ENCODE results near the gene ZNF493.

Gene ZNF493

DNA sequence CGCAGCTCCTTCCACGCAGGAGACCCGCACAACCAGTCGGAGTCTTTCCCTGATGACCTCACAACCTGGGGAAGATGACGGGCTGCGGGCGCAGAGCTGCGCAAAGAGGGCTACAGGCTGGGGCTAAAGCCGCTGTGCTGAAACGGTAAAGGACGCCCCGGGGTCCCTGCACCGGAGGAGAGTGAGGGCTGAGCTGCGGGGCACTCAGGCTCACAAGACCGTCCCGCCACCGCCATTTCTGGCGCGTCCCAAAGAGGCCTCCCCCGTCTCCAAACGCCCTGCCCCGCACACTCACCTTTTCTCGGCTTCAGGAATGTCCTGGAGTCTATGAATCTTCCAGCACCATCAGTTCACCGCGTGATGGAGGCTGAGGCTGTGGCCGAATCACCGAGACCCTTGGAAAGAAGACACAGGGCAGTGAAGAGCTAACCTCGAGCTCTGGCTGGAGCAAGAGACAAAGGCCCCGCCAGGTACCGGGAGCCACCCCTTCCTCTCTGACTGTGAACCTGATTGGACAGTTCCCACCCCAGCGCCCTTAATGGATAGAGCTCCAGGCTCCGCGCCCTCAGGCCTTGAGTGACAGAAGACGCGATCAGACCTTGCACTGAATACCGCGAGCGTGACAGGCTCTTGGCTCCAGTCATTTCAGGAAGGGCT, 66.6 kb downstream of the ZNF493 start:
- DNase-seq (ENCODE audit: low read depth): peak; percentile 5

DNA sequence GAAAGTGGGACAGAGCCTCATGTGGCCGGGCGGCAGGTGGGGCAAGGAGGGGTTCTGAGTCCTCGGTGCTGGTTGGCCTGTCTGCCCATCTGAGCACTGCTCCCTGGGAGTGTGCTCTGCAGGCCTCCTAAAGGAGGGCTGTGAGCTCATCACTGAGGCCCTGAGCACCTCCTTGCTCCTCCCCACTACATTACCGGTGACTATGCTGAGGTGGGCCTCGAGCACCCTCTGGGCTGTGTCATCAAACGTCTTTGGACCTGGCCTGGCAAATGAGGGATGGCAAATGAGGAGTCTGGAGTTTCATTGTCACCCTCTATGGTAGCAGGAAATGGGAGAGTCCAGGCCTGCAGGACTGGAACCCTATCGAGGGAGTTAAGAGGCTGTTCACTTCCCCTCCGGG, 69.7 kb downstream of the ZNF493 start:
- DNase-seq (ENCODE audit: low read depth): no peak

DNA sequence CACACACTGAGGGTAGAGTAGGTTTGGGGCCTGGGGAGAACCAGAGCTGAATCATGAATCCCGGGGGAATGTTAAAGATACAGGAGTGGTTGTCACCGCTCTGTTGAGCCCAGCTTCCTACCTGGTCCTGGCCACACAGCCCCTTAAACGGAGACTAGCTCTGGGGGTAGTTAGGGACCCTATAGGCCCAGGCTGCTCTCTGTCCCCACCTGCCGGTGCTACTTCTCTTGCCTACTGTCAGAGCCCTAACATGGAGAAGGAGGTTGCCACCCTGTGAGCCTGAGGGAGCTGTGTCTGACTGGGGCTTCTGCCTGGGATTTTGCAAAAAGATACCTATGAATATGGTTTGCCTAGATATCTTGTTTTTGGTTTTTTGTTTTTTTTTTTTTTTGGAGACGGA, 71.9 kb downstream of the ZNF493 start:
- no peak for DNase-seq (ENCODE audit: low read depth)

DNA sequence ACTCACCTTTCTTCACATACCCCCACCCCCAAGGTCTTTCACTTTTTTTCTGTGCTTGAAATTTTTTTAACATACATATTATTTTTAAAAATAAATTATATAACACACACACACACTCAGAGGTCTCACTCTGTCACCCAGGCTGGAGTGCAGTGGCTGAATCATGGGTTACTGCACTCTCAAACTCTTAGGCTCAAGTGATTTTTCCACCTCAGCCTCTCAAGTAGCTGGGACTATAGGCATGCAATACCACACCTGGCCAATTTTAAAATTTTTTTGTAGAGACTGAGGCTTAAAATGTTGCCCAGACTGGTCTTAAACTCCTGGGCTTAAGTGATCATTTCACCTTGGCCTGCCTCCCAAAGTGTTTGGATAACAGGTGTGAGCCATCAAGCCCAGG, 75.6 kb downstream of the ZNF493 start:
- DNase-seq (ENCODE audit: low read depth): no peak

GRCh38 chr19:21474671-21475181, 77.8 kb downstream of the ZNF493 start:
- DNase-seq (ENCODE audit: low read depth): peak; percentile 51
